Activated CD4-positive, alpha-beta T cell treated with anti-CD3 and anti-CD28 coated beads, Interleukin-2, amount 50 U/mL, for 4 hours (primary cell): ENCODE data around the gene CHST8.

Source experiments
- DNase-seq, 2 experiments: peaks; one replicate each; pipeline ENCODE4 v3.0.0-alpha.2; 2020

CHST8 gene

DNA sequence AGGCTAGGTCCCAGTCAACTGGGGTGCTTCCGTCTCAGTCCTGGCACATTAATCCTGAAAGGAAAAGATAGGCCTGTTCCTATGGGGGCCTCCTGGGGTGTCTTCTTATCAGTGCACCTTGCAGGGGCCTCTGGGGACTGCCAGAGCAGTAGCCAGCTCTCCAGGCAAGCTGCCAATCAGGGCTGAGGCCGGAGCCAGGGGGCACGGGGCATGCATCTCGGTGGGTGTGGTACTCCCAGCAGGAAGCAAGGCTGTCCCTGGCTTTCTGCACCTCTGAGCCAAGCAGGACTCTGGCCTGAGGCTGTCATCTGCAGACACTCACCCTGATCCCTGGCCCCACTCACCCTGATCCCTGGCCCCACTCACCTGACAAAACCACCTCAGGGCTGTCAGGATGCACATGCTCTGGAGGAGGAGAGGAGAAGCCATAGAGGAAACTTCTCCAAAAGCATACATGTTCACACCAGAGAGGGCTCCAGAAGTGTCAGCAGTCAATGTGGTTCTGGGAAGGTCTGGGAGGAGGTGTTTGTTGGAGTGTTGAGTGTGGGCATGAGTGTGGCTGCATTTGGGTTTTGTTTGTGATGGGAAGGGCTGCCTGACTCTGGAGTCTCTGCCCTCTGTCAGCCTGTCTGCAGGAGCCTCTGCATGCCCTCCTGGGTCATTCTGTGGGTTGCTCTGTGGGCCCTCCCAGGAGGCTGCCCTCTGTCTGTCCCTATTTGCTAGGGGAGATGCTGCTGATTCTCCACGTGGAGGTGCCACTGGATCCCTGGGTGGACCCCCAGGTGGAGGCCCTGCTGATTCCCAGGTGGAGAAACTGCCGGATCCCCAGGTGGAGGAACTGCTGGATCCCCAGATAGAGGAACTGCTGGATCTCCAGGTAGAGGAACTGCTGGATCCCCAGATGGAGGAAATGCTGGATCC is 152.2 kb downstream of the CHST8 start:
- DNase-seq = no peak

DNA sequence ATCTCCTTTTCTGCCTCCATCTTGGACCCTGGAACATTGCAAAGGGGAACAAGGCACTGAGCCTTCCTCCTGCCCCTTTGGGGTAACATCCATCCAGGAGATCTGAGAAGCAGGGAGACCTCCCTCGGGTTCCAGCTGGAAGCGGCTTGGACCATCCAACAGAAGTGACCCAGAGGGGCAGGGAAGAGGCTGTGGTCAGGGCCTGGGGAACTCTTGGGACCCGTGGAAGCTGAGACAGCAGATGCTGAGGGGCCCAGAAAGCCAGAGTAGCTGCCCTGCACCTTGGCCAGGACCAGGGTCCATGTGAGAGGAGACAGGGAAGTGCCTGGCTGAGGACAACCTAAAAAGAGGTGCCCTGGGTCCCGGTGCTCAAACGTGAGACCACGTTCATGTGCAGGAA is 153.0 kb downstream of the CHST8 start:
- DNase-seq = no peak

- no peak for DNase-seq
Observed at GRCh38 chr19:33775731-33776487, 154.2 kb downstream of the CHST8 start.

GRCh38 chr19:33777351-33777750 is 155.6 kb downstream of the CHST8 start:
- DNase-seq = no peak

DNA sequence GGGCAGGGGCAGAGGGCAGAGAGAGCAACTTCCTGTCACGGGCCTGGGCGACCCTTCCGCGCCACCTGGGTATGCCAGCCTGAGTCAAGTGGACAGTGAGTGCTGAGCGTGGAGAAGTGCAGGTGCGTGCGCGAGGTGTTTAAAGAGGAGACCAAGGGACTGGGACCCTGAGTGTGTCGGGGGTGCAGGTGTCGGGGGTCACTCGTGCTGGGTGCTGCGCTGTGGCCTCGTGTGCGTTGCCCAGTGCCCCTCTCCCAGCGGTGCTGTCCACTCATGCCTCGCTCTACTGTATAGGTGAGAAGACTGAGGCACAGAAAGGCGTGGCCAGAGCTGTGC is 156.0 kb downstream of the CHST8 start:
- no peak for DNase-seq

DNA sequence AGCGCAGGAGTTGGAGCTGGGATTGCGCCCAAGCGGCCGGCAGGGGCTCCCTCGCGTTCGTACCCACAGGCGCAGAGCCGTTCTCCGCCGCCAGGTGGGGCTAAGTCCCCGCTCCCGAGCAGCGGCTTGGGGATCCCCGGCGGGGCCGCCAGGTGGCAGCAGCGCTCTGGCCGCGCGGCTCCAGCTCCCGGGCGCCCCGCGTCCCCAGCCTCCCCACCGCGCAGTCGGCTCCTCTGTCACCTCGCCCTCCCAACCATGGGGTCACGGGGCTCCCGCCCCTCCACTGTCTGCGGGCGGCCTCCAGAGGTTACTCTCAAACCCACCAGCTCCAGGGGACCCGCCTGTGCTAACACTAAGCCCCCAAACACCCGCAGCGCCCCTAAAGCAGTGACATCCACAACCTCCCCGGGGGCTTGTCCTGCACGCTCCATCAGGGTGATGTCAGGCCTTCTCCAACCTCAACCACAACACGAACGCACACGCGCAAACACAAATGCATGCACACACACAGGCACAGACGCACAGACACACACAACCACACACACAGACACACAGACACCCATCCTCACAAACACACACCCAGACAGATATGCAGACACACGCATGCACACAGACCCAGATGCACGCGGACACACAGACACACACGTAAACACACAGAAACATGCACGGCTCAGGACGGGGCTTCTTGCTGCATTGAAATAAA is 156.5 kb downstream of the CHST8 start:
- DNase-seq = peak; percentile 79 to 81

GRCh38 chr19:33779849-33780248 is 158.1 kb downstream of the CHST8 start:
- DNase-seq = no peak

GRCh38 chr19:33780251-33780650 is 158.5 kb downstream of the CHST8 start:
- DNase-seq = no peak

DNA sequence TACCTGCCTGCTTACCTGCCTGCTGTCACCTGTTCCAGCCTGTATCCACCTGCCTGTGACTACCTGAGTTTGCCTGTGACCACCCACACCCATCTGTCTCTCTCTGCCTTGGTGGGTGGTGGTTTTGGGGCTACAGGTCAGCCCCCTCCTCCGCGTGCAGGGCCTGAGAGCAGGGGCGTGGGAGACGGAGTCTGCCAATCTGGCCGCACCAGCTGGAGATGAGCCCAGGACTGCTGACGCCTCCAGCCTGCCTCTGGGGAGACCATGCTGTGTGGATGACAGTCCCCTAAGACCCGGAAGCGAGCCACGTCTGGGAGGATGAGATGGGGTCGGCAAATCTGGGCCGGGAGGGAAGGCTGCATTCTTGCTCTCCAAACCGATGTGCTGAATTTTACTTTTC is 159.0 kb downstream of the CHST8 start:
- no peak for DNase-seq

DNA sequence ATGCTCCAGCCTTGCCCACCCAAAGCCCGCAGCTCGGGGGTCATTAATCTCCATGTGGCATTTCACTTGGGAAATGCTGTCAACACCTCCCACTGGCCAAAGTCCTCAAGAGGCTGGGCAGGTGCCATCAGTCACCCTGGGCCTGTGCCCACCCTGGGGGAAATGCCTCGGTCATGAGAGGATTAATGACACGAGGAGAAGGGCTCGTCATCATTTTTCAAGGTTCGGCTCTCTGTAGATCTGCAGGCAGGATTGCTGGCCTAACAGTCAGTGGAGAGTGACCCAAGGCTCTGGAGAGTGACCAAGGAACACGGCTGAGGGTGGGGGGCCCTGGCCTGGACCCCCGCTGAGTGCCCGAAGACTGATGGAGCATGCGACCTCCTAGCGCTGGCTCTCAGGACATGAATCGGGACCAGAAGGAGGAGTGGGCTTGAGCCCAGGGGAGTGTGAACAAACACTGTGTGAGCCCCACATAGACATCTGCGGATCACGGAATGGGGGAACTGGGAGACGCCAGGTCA is 159.7 kb downstream of the CHST8 start:
- no peak for DNase-seq

- no peak for DNase-seq
Observed at GRCh38 chr19:33781996-33782395, 160.2 kb downstream of the CHST8 start.

- DNase-seq = no peak
Observed at GRCh38 chr19:33784432-33784831, 162.7 kb downstream of the CHST8 start.

DNA sequence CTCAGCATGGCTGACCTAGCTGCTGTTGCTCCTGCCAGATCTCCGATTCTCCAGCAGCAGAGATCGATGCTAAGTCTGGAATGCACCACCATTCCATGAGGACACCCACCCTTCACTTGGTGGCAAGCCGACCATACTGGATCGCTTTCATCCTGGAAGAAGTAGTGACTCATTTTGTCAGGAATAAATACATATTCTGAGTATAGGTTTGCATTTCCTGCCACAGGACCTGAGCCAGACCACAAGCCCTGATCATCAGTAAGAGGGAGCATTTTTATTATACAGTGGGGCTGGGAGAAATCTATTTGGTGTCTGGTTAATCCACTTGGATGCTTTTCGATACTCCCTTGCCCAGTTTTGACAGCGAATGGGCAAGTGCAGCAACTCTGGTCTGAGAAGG is 164.0 kb downstream of the CHST8 start:
- no peak for DNase-seq

- DNase-seq = no peak
Observed at GRCh38 chr19:33788676-33789075, 166.9 kb downstream of the CHST8 start.

GRCh38 chr19:33789344-33789743 is 167.6 kb downstream of the CHST8 start:
- no peak for DNase-seq

DNA sequence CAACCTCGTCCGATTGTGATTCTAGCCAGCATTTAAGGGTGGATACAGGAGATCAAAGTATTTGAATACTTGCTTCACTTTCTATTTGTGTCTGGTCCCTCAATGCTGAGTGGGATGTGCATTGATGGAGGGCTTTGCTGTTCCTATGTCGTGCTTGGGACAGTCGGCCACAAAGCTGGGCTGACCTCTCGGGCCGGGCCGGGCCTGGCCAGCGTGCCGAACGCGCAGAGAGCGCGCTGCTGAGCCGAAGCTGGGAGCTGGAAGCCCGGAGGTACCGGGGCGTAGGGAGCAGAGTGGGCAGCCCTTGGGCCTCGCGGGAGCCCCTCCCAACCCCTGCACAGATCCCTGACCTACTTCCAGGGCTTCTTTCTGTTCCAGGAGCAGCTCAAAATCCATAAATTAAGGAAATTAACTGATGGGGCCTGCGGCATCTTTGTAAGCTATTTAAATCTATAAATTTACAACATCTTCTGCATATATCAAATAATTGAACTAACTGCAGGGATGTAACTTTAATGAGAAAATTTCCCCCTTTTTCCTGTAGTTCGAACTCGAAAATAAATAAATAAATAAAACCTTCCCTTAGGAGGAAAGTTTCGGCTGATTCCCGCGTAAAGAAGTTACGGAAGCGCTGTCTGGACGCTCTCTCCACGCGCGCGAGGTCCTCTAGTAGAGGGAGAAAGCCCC is 173.1 kb downstream of the CHST8 start:
- DNase-seq = no peak

- peak; percentile 12 to 30 for DNase-seq
Observed at GRCh38 chr19:33795370-33796163, 173.8 kb downstream of the CHST8 start.

- DNase-seq = peak in 1 of 2 experiments; percentile 23
Observed at GRCh38 chr19:33796164-33796875, 174.6 kb downstream of the CHST8 start, which contains the start of gene KCTD15. Gene KCTD15 (plus strand): TSS chr19:33796870. CDS start chr19:33800455, 3,585 bp downstream.

DNA sequence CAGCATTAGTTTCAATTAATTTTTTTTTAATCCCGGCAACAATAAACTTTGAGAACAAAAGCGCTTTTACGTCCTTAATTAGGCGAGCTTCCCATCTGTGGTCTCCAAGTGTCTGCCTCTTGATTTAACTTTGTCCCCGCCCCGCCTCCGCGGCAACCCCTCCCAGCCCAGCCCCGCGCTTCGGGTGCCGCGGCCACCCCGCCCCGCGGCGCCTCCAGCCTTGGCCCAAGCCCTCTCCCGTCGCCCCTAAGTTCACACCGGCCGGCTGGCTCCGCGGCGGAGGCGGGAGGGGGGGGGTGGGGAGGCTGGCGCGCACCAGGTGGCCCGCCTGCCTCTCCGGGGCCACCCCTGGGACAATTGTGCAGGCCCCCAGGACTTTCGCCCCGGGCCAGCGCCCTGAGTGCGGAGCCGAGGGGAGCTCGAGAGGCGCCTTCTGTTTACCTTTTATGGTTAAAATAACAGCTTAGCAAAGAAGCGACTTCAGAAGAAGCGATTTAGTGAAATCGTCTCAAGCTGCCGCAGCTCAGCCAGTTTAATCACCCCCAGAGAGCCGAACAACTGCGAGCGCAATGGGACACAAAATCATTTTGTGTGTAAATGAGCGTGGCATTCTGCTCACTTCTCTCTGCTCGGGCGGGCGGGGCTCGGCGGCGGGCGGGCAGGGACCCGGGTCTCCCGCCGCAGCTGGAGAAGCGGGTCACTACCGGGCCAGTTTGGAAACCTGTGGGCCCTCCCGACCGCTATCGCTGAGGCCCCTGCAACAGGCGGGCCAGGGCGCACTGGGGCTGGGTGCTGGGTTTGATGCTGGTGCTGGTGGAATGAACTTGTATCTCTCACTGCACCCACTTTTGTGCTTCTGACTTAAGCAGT is 176.3 kb downstream of the CHST8 start:
- DNase-seq = no peak

DNA sequence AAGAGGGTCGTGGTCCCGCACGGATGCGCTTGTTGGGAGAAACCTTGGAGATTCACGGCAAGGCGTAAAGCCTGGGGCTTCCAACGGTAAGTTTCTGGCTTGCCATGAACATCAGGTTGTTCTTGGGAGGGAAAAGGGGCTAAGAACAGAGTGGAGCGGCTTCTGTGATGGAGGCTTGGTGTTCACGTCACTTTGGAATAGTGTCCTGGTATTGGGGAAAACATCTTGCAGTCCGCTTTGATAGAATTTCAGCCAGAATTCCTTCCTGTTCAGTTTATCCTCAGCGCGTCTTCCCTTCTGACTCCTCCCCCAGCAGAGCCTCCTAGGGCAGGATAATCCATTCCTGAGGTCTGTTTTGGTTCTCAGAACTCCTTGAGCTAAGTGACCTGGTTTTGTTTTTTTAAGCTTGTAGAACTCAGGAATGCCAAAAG is 176.9 kb downstream of the CHST8 start:
- no peak for DNase-seq
